ENCODE data around the gene CA4. TPM values are rescaled to one million over a fixed set of nuclear protein-coding genes. Genes with fewer than 3 reads are reported as not detected.

CA4 gene
- polyA plus RNA-seq, 1 donor from 2014 or later, result not detected

GRCh38 chr17:60161598-60162330 lies 12.0 kb downstream of the CA4 start:
- Histone ChIP-seq H3K9me3 (ENCODE audit: low read length) (no peaks in the 10 kb centered on the region), H3K36me3 (ENCODE audit: insufficient read depth, low read length) (no peaks in the 10 kb centered on the region), H3K27ac (ENCODE audit: low read length) (no peak overlapping the region), H3K4me3 (ENCODE audit: low read length) (peak overlapping the region; percentile 15), H3K4me2 (ENCODE audit: low read length) (no peak overlapping the region), H3K9me2 (ENCODE audit: insufficient read depth, low read length) (no peaks in the 10 kb centered on the region), H3K27me3 (ENCODE audit: insufficient read depth, low read depth, low read length) (no peaks in the 10 kb centered on the region), H2AFZ (ENCODE audit: low read depth, low read length) (no peak overlapping the region), H4K20me1 (ENCODE audit: insufficient read depth) (no peaks in the 10 kb centered on the region), H3K79me2 (replicated peaks; ENCODE audit: insufficient read depth, low read length) (no peaks in the 10 kb centered on the region), H3K9ac (ENCODE audit: low read length) (peak overlapping the region; percentile 5), H3F3A (ENCODE audit: insufficient read depth, low read length, poor library complexity, severe bottlenecking) (no peaks in the 10 kb centered on the region)
- TF ChIP-seq EP300 (conservative IDR thresholded peaks at IDR 0.05; ENCODE audit: poor library complexity, severe bottlenecking), result no peak
- no peak for TF ChIP-seq CTCF (IDR thresholded peaks at IDR 0.05; ENCODE audit: poor library complexity, severe bottlenecking)
- TF ChIP-seq, protein P1, sequence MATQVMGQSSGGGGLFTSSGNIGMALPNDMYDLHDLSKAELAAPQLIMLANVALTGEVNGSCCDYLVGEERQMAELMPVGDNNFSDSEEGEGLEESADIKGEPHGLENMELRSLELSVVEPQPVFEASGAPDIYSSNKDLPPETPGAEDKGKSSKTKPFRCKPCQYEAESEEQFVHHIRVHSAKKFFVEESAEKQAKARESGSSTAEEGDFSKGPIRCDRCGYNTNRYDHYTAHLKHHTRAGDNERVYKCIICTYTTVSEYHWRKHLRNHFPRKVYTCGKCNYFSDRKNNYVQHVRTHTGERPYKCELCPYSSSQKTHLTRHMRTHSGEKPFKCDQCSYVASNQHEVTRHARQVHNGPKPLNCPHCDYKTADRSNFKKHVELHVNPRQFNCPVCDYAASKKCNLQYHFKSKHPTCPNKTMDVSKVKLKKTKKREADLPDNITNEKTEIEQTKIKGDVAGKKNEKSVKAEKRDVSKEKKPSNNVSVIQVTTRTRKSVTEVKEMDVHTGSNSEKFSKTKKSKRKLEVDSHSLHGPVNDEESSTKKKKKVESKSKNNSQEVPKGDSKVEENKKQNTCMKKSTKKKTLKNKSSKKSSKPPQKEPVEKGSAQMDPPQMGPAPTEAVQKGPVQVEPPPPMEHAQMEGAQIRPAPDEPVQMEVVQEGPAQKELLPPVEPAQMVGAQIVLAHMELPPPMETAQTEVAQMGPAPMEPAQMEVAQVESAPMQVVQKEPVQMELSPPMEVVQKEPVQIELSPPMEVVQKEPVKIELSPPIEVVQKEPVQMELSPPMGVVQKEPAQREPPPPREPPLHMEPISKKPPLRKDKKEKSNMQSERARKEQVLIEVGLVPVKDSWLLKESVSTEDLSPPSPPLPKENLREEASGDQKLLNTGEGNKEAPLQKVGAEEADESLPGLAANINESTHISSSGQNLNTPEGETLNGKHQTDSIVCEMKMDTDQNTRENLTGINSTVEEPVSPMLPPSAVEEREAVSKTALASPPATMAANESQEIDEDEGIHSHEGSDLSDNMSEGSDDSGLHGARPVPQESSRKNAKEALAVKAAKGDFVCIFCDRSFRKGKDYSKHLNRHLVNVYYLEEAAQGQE (IDR thresholded peaks at IDR 0.05; ENCODE audit: borderline replicate concordance), result no peak
- no peak for TF ChIP-seq POLR2AphosphoS5 (IDR thresholded peaks at IDR 0.05)
- TF ChIP-seq RAD21 (conservative IDR thresholded peaks at IDR 0.05), result no peak
- TF ChIP-seq SMC3 (conservative IDR thresholded peaks at IDR 0.05; ENCODE audit: poor library complexity), result no peak
- no peak for TF ChIP-seq TAF1 (IDR thresholded peaks at IDR 0.05; ENCODE audit: low read depth)
- no peak for TF ChIP-seq MXI1 (conservative IDR thresholded peaks at IDR 0.05; ENCODE audit: poor library complexity, severe bottlenecking)
- TF ChIP-seq EZH2 (IDR thresholded peaks at IDR 0.05; ENCODE audit: borderline replicate concordance, insufficient read depth, low read length, poor library complexity, severe bottlenecking), result no peak

DNA sequence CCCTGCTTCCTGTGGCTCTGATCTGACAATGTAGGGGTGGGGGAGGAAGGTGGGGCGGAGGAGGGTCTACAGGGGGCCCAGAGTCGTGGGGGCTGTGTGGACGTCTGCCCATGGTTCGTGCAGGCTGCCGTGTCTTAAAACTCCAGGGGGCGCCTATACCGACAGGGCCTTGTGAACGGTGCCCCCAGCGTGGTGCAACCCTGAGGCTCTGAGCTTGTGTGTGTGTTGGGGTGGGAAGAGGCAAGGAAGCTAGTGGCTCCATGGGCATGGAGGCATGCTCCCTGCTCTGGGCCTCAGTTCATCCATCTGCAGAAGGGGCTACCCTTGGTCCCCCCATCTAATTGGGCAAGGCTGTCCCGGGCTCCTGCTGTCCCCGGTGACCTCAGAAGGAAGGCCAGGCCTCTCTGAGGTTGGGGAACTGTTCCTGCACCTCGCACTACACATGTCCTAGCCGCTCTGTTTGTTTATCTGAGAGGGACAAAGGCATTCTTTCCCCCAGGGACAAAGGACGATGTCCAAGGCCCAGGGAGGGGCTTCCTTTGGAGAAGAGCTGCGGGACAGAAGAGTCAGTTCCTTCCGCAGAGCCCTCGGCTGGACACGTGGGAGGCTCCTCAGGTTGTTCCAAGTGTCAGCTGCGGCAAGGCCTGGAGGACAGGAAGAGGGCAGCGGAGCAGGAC lies 13.5 kb downstream of the CA4 start:
- H3K4me3 ChIP-seq (ENCODE audit: low read length), result no peak overlapping the region
- H3K9me2 ChIP-seq (ENCODE audit: insufficient read depth, low read length), result no peaks in the 10 kb centered on the region
- H3K79me2 ChIP-seq (replicated peaks; ENCODE audit: insufficient read depth, low read length), result no peaks in the 10 kb centered on the region
- TF ChIP-seq, protein P1 (IDR thresholded peaks at IDR 0.05; ENCODE audit: borderline replicate concordance), result no peak
- H3K9ac ChIP-seq (ENCODE audit: low read length), result no peak overlapping the region
- H3K9me3 ChIP-seq (ENCODE audit: low read length), result no peaks in the 10 kb centered on the region
- no peak overlapping the region for H3K27ac ChIP-seq (ENCODE audit: low read length)
- H2AFZ ChIP-seq (ENCODE audit: low read depth, low read length), result no peak overlapping the region
- no peak overlapping the region for H3K4me2 ChIP-seq (ENCODE audit: low read length)
- no peaks in the 10 kb centered on the region for H4K20me1 ChIP-seq (ENCODE audit: insufficient read depth)
- no peaks in the 10 kb centered on the region for H3F3A ChIP-seq (ENCODE audit: insufficient read depth, low read length, poor library complexity, severe bottlenecking)
- no peaks in the 10 kb centered on the region for H3K27me3 ChIP-seq (ENCODE audit: insufficient read depth, low read depth, low read length)
- no peaks in the 10 kb centered on the region for H3K36me3 ChIP-seq (ENCODE audit: insufficient read depth, low read length)
